Fibroblast of the aortic adventitia (primary cell): Measurements from ENCODE around the gene FNIP2. TPM values are rescaled to one million over a fixed set of nuclear protein-coding genes. Genes with fewer than 3 reads are reported as not detected.
A peak's percentile ranks its signal among the peaks of the same experiment; 100 is the strongest.

Source experiments
- DNase-seq: peaks from one replicate; pipeline ENCODE4 v3.0.0-alpha.2; 2010; ENCODE audit warnings: low read depth
- H3K4me3 ChIP-seq: 2 replicates; pipeline ENCODE4 v1.5.1; 2011; ENCODE audit warnings: low read depth, mild to moderate bottlenecking, control low read depth, low read length, moderate library complexity
- total RNA-seq: library from RNA; depleted of rRNA; stranded (reverse); fragments of >200 nt; gene quantifications from 2 replicates; pipeline ENCODE4 v1.2.3, GENCODE V29; 2012; ENCODE audit warnings: low replicate concordance
- TF ChIP-seq, protein P1 (sequence below): IDR thresholded peaks from 2 replicates; pipeline ENCODE4 v1.5.1; 2011; ENCODE audit warnings: mild to moderate bottlenecking, low read length, control low read depth, inconsistent platforms; ENCODE audit not compliant: insufficient read depth

Gene FNIP2
- total RNA-seq, 1 donor, result 34.3 TPM

DNA sequence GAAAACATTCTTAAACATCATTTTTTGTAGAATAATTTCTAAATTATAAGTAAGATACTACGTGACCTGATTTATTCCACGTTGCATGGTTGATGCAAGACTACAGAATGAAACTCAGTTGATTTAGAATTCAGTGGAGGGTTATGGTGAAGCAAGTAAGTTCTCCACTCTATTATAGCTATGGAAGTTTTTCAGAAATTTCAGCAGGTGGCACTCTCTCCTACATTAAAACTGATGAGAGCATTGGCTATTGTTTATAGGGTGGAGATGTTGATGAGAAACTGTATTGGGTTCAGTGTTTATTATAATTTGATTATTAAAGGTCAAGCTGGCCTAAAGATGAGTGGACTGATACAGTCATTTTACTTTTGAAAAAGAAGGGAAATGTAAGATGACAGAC, 88.0 kb downstream of the FNIP2 start:
- DNase-seq, result peak; percentile 76
- TF ChIP-seq, protein P1, sequence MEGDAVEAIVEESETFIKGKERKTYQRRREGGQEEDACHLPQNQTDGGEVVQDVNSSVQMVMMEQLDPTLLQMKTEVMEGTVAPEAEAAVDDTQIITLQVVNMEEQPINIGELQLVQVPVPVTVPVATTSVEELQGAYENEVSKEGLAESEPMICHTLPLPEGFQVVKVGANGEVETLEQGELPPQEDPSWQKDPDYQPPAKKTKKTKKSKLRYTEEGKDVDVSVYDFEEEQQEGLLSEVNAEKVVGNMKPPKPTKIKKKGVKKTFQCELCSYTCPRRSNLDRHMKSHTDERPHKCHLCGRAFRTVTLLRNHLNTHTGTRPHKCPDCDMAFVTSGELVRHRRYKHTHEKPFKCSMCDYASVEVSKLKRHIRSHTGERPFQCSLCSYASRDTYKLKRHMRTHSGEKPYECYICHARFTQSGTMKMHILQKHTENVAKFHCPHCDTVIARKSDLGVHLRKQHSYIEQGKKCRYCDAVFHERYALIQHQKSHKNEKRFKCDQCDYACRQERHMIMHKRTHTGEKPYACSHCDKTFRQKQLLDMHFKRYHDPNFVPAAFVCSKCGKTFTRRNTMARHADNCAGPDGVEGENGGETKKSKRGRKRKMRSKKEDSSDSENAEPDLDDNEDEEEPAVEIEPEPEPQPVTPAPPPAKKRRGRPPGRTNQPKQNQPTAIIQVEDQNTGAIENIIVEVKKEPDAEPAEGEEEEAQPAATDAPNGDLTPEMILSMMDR, result peak; percentile 60
- H3K4me3 ChIP-seq, result no peak overlapping the region

DNA sequence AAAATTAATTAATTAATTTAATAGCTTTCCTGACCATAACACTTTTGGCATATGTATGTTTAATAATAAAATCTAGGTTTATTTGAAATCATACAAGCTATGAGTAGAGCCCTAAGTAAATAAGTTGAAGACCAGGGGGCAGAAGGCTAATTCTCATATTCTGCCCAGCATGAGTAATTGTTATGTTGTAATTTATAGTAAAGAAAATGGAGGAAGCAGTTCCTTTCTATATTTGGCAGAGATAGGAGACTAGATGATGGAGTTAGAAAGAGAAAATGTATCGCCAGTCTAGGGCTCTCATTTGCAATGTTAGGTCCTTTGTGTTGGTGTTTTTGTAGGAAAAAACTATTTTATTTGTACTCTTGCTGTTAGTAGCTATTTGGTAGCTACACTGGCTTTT, 89.1 kb downstream of the FNIP2 start:
- TF ChIP-seq, protein P1, result no peak
- no peak overlapping the region for H3K4me3 ChIP-seq
- no peak for DNase-seq

DNA sequence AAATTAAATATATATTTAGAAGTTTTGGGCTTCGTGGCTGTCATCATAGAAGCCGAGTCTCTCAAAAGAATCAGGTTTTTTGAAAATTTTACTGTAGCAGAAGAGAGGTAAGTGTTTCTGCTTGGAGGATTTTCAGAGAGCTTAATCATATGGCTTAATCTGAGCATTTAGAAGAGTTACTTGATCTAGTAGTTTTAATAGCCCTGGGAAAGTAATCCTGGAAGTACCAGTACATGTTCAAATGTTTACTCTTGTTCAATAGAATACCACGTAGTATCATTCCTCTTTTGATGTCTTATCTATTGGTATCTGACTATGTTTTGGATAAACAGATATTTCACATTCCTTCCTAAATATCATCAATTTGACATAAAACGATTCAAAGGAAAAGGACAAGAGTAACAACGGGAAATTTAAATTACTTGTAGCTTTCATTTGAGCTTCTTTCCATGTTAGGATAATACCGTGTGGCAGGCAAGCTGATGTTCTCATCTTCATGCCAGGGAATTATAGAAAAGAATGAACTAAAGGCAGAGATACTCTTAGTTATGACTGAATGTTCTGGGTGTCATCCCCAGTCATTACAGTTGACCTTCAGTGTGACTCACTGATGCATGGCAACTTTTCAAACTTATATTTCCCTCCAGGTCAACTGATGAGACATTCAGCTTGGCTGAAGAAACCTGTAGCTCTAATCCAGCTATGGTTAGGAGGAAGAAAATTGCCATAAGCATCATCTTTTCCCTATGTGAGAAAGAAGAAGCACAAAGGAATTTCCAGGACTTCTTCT, 89.8 kb downstream of the FNIP2 start:
- DNase-seq, result peak; percentile 27
- TF ChIP-seq, protein P1, result no peak
- H3K4me3 ChIP-seq, result no peak overlapping the region

DNA sequence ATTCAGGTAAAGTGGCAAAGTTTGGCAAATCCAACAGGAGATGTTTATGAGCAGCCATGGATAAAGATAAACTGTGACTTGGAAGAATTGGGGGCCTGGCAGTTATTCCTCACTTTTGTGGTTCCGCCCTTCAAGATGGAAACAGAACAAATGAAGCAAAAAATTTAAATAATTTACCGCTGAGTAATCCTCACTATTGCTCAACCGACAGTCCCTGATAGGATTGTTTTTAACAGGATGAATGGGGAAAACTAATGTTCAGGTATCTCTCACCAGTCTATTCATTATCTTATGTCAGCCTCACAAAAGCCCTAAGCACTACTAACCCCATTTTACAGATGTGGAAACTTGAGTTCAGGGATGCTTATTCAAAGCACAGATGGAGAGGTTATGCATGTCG, 90.8 kb downstream of the FNIP2 start:
- no peak overlapping the region for H3K4me3 ChIP-seq
- TF ChIP-seq, protein P1, result no peak
- peak; percentile 16 for DNase-seq

DNA sequence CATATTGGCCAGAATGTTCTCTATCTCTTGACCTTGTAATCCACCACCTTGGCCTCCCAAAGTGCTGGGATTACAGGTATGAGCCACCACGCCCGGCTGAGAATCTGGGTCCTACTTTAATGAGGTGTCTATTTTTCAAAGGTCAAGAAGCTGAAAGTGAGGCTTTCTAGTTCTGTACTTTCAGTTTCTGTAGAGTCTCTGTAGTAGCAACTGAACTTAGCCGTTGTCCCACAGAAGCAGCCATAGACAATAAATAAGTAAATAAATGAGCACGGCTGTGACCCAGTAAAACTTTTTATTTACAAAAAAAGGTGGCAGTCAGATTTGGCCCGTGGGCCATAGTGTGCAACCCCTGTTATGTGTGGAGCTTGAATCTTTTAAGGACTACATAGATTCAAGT, 92.0 kb downstream of the FNIP2 start:
- no peak for DNase-seq
- H3K4me3 ChIP-seq, result no peak overlapping the region
- TF ChIP-seq, protein P1, result no peak

DNA sequence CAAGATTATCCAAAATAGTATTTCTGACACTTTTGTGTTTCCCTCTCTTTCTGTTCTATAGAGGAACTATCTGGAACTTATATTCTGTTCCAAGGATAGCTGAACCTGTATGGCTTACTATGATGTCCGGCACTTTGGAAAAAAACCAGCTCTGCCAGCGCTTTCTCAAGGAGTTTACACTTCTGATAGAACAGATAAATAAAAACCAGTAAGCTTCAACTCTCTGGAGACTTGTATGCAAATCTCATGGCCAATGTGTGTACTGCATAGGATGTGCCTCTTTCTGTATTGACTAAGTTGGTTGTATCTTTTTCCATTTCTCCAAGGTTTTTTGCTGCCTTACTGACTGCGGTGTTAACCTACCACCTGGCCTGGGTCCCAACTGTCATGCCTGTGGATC, 92.5 kb downstream of the FNIP2 start:
- H3K4me3 ChIP-seq, result no peak overlapping the region
- DNase-seq, result no peak
- TF ChIP-seq, protein P1, result no peak

DNA sequence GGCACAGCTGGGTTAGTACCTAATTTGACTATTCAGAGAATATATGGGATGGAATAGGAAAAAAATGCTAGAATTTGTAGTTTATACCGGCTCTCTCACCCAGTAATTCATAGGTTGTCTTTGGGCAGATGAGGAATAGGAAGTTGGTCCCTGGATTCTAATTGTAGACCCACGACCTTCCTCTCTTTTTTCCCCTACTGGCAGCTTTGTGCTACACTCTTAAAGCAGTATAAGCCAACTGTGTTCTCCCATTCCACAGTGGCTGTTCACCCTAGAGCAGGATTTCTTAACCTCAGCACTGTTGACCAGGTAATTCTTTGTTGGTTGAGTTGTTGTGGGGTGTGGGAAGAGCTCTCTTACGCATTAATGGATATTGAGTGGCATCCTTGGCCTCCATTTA, 92.9 kb downstream of the FNIP2 start:
- TF ChIP-seq, protein P1, result no peak
- no peak for DNase-seq

More for the DNA sequence above, 92.9 kb downstream of the FNIP2 start:
- H3K4me3 ChIP-seq, result no peak overlapping the region
